GM18526 (cell line): ENCODE data around the gene MITF.

Experiments
- POLR2A ChIP-seq: IDR thresholded peaks from 3 replicates; pipeline ENCODE4 v1.6.1; 2011; ENCODE audit not compliant: insufficient read length; ENCODE audit errors: extremely low read depth

MITF gene

DNA sequence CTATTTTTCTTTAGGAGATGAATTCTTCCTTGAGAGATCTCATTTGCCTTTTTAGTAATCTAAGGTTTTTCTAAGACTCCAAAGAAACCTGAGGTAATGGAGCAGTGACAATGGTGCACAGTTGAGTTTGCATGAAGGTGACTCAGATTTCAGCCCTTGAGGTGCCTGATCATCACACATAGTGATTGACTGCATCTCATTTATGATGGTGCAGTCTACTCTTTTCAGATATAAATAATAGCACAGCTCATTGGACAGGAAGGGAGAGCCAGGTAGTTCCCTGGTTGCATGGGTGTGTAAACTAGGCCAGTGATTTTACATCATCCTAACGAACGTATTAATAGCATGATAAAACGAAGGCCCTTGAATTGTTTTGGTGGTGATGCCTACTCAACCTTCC lies 174.2 kb downstream of the MITF start:
- no peak for TF ChIP-seq POLR2A

GRCh38 chr3:69914395-69914794 lies 175.1 kb downstream of the MITF start:
- TF ChIP-seq POLR2A = no peak

GRCh38 chr3:69915726-69916125 lies 176.5 kb downstream of the MITF start:
- no peak for TF ChIP-seq POLR2A

DNA sequence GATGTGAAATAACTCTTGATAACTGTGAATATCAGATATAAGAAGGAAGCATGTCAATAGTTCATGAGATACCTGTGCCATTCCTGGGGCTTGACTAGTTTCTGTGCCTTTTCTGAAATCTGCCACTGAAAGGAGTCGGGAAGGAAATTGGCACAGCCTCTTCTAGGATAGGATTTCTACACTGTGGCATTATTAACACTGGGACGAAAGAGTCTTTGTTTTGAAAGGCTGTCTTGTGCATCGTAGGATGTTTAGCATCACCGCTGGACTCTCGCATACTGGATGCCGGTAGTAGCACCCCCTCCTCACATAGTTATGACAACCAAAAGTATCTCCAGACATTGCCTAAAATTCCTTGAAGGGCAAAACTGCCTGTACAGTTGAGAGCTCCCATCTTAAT lies 182.4 kb downstream of the MITF start:
- no peak for TF ChIP-seq POLR2A

DNA sequence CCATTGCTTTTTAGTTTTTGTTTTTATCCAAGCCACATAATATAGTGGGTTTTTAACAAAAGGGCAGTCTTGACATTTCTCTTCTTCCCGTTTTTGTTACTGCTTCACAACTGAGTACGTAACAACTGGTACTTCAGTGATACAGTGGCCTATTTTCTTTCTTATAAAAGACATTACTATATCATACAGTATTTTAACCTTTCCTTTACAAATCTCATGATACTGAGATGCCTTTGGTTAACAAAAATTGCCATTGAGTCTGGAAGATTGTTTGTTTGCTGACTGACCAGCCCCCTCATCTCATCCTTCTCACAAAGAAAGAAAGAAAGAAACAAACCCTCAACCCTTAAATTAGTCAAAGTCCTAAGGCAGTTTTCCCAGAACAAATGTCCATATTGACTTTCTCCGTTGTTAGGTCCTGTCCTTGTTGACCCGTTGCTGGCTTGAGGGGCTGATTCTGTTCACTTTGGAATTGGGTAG lies 183.3 kb downstream of the MITF start:
- no peak for TF ChIP-seq POLR2A

GRCh38 chr3:69925506-69925905 lies 186.2 kb downstream of the MITF start:
- no peak for TF ChIP-seq POLR2A

GRCh38 chr3:69926385-69926784 lies 187.1 kb downstream of the MITF start:
- TF ChIP-seq POLR2A = no peak

DNA sequence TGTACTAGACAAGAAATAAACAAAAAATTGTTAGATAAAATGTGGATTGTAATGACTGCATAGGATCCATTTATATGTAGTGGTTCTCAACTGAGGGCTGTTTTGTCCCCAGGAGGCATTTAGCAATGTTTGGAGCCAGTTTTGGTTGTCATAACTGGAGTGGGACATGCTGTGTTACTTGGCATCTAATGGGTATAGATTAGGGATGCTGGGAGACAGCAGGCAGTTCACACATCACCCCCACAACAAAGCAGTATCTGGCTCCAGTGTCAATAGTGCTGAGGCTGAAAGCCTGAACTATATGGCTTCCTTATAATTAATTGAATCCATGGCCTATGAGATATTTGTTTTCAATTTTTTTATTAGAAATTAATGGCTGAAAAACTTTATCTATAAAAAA lies 188.3 kb downstream of the MITF start:
- TF ChIP-seq POLR2A = no peak

DNA sequence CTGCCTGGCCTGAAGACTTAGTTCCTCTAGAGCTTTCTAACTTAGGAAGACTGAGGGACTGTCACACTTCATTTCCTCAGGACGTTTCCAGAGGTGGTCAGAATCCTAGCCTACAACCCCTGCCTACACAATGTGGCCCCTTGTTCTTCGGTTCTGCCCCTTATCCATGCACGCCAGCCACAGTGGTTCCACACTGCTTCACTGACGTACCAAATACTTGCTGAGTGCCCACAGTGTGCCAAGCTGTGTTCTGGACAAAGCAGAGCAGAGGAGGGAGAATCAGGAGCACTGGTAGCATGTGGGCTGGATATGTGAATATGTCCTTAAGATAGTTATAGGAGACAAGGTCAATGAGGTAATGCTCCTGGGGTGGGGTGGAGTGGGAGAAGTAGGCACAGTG lies 189.8 kb downstream of the MITF start:
- no peak for TF ChIP-seq POLR2A

DNA sequence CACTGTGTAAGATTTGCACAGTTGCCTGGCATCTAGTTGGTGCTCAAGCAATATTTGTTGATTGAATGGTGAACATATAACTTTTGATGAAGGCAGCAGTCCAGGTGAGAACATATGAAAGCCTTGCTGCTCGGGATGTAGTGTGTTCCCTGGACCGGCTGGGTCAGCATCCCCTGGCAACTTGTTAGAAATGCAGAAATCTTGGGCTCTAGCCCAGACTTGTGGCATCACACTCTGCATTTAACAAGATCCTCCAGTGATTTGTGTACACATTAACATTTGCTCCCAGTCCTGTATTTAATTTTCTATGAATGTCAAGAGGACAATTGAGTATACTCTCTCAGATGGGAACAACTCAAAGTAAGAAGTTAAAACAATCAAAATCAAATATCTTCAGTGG lies 191.3 kb downstream of the MITF start:
- TF ChIP-seq POLR2A = no peak

DNA sequence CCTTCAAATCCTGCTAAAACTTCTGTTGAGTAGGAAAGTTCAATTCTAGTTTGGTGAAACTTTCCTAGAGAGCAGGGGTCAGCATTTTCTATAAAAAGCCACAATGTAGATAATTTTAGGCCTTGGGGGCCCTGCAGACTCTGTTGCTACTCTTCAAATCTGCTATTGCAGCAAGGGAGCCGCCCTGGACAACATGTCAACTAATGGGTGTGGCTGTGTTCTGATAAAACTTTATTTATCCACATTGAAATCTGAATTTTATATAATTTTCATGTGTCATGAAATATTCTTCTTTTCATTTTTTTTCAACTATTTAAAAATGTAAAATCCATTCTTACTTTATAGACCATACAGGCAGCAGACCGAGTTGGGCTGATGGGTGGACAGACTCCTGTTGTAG lies 192.8 kb downstream of the MITF start:
- no peak for TF ChIP-seq POLR2A

- no peak for TF ChIP-seq POLR2A
These were observed 193.2 kb downstream of the MITF start for GRCh38 chr3:69932501-69932900.

- no peak for TF ChIP-seq POLR2A
These were observed 195.1 kb downstream of the MITF start for GRCh38 chr3:69934398-69934797.

- TF ChIP-seq POLR2A = no peak
These were observed 197.0 kb downstream of the MITF start for GRCh38 chr3:69936266-69936665.

DNA sequence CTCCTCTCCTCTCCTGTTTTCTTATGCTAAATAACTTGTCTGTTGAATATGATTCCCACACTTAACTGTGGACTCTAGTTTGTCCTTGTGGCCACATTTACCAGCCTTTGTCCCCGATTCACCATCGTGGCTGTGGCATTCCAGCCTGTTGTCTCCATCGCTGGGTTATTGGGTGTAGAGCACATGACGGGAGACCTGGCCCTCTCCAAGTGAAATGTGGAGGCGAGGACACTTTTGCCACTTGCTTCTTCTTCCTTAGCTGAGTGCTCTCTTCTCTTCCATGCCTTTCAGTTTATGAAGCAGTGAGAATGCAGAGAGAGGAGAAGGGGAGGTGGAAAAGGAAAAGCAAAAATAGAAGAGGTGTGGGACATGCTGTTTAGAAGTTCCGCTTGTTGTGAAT lies 198.8 kb downstream of the MITF start:
- TF ChIP-seq POLR2A = no peak

GRCh38 chr3:69938931-69939330 lies 199.7 kb downstream of the MITF start:
- TF ChIP-seq POLR2A = no peak

DNA sequence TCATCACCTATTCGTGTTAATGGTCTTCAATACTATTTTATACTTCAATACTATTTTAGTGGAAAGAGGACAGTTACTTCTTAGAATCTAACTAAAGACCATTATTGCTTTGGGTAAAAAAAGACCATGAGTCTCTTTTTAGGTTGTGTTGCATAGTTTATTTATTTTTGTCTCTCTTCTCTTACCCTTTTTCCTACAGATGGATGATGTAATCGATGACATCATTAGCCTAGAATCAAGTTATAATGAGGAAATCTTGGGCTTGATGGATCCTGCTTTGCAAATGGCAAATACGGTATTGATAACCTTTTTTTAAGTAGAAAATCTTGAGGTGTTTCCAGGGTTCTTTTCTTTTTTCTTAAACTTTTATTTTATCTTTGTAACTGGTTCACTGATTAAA lies 201.8 kb downstream of the MITF start:
- TF ChIP-seq POLR2A = no peak

- no peak for TF ChIP-seq POLR2A
These were observed 202.3 kb downstream of the MITF start for GRCh38 chr3:69941439-69942176.

- no peak for TF ChIP-seq POLR2A
These were observed 205.7 kb downstream of the MITF start for GRCh38 chr3:69944931-69945493.
